Melanocyte of skin (primary cell): ENCODE measurements around the gene SLC39A5. TPM values are rescaled to one million over a fixed set of nuclear protein-coding genes. Genes with fewer than 3 reads are reported as not detected.

Source experiments
- total RNA-seq, 2 donors: library from RNA; depleted of rRNA; stranded (reverse); fragments of >200 nt; gene quantifications; 2 replicates each; pipeline ENCODE4 v1.2.3, GENCODE V29; 2012

SLC39A5 gene
- not detected for total RNA-seq

GRCh38 chr12:56229916-56230431, at the start of gene SLC39A5:
Gene SLC39A5, plus strand, starts transcription at chr12:56230051. Its CDS starts 1,224 bp downstream, at chr12:56231275.

GRCh38 chr12:56189099-56189917, 40.5 kb upstream of the SLC39A5 start, which contains the start of gene SMARCC2:
Gene SMARCC2, minus strand, starts transcription at chr12:56189483. Its CDS starts 22 bp downstream, at chr12:56189461.

GRCh38 chr12:56221757-56222530, 7.9 kb upstream of the SLC39A5 start, which contains the start of gene RNF41:
Gene RNF41, minus strand, starts transcription at chr12:56221922. Its CDS starts 7,875 bp downstream, at chr12:56214047.

GRCh38 chr12:56224102-56224701, 5.6 kb upstream of the SLC39A5 start, which contains the start of gene NABP2:
Gene NABP2, plus strand, starts transcription at chr12:56224342. Its CDS starts 515 bp downstream, at chr12:56224857.

GRCh38 chr12:56258068-56258819, 28.4 kb downstream of the SLC39A5 start, which contains the start of gene ANKRD52:
Gene ANKRD52, minus strand, starts transcription at chr12:56258384. Its CDS starts 115 bp downstream, at chr12:56258269.

GRCh38 chr12:56266693-56267442, 37.0 kb downstream of the SLC39A5 start, which contains the start of gene COQ10A:
Gene COQ10A, plus strand, starts transcription at chr12:56266942. Its CDS starts 177 bp downstream, at chr12:56267119.

Other genes with a start within 250 kb of the SLC39A5 start
- gene SUOX, start 232.8 kb upstream of the SLC39A5 start, total RNA-seq, result 10 to 100 TPM; 21.0 to 22.4 TPM
- gene IKZF4, start 209.0 kb upstream of the SLC39A5 start, total RNA-seq, result 1 to 10 TPM; 2.1 to 3.7 TPM
- gene RPS26, start 188.1 kb upstream of the SLC39A5 start, total RNA-seq, result 100 to 1,000 TPM; 376 to 592 TPM
- gene ERBB3, start 149.9 kb upstream of the SLC39A5 start, total RNA-seq, result 100 to 1,000 TPM; 119 to 172 TPM
- 100 to 1,000 TPM; 158 to 353 TPM for gene PA2G4, start 125.5 kb upstream of the SLC39A5 start, total RNA-seq
- gene RPL41, start 113.4 kb upstream of the SLC39A5 start, total RNA-seq, result 1,000 to 10,000 TPM; 1,450 to 2,567 TPM
- gene ZC3H10, start 111.8 kb upstream of the SLC39A5 start, total RNA-seq, result 1 to 10 TPM; 4.3 to 8.9 TPM
- 100 to 1,000 TPM; 154 to 178 TPM for gene ESYT1, start 101.8 kb upstream of the SLC39A5 start, total RNA-seq
- 10 to 100 TPM; 35.1 to 37.0 TPM for gene MYL6B, start 77.5 kb upstream of the SLC39A5 start, total RNA-seq
- 100 to 1,000 TPM; 911 to 968 TPM for gene MYL6, start 71.7 kb upstream of the SLC39A5 start, total RNA-seq
- gene SMARCC2, start 40.6 kb upstream of the SLC39A5 start, total RNA-seq, result 10 to 100 TPM; 32.3 to 34.1 TPM
- 10 to 100 TPM; 54.7 to 72.6 TPM for gene RNF41, start 8.1 kb upstream of the SLC39A5 start, total RNA-seq
- 10 to 100 TPM; 30.6 to 52.9 TPM for gene NABP2, start 5.7 kb upstream of the SLC39A5 start, total RNA-seq
- gene ANKRD52, start 28.3 kb downstream of the SLC39A5 start, total RNA-seq, result 10 to 100 TPM; 29.3 to 37.3 TPM
- 1 to 10 TPM; 6.0 to 9.3 TPM for gene COQ10A, start 36.9 kb downstream of the SLC39A5 start, total RNA-seq
- 100 to 1,000 TPM; 141 to 198 TPM for gene CS, start 70.3 kb downstream of the SLC39A5 start, total RNA-seq
- 100 to 1,000 TPM; 172 to 220 TPM for gene CNPY2, start 85.9 kb downstream of the SLC39A5 start, total RNA-seq
- 10 to 100 TPM; 16.3 to 36.1 TPM for gene PAN2, start 103.9 kb downstream of the SLC39A5 start, total RNA-seq
- under 1 TPM in 1 of 2 donors, not detected in 1; 0.33 TPM for gene IL23A, start 108.8 kb downstream of the SLC39A5 start, total RNA-seq
- gene STAT2, start 130.1 kb downstream of the SLC39A5 start, total RNA-seq, result 100 to 1,000 TPM; 712 to 885 TPM
- not detected for gene APOF, start 132.8 kb downstream of the SLC39A5 start, total RNA-seq
- 10 to 100 TPM in 1 of 2 donors, 1 to 10 TPM in 1; 8.9 to 16.7 TPM for gene TIMELESS, start 219.4 kb downstream of the SLC39A5 start, total RNA-seq
- gene MIP, start 224.6 kb downstream of the SLC39A5 start, total RNA-seq, result not detected
- gene SPRYD4, start 238.5 kb downstream of the SLC39A5 start, total RNA-seq, result 1 to 10 TPM; 2.4 to 3.0 TPM